GM12865 (cell line): ENCODE data around the gene RREB1.
"Not testable (repeated sequence)": the region's sequence is repeated elsewhere in the genome, so short reads cannot be mapped to it uniquely, and the experiment has no call there.

Experiments used
- DNase-seq: peaks from one replicate; pipeline ENCODE4 v3.0.0; 2010; ENCODE audit warnings: low read depth
- H3K4me3 ChIP-seq: 2 replicates; pipeline ENCODE4 v1.5.1; 2011; ENCODE audit warnings: mild to moderate bottlenecking, low read depth, low read length, control low read depth
- CTCF ChIP-seq: IDR thresholded peaks from 2 replicates; pipeline ENCODE4 v1.5.1; 2011; ENCODE audit warnings: low read length, control low read depth, low read depth, inconsistent platforms; ENCODE audit not compliant: insufficient read depth; ENCODE audit errors: missing control alignments

Gene RREB1

GRCh38 chr6:7273709-7274108 lies 165.9 kb downstream of the RREB1 start:
- DNase-seq = no peak
- no peak overlapping the region for H3K4me3 ChIP-seq
- TF ChIP-seq CTCF = no peak

GRCh38 chr6:7274525-7274924 lies 166.8 kb downstream of the RREB1 start:
- not testable (repeated sequence) for DNase-seq, H3K4me3 ChIP-seq

- TF ChIP-seq CTCF = no peak
- no peak overlapping the region for H3K4me3 ChIP-seq
- DNase-seq = no peak
Observed at GRCh38 chr6:7276199-7276524, 168.4 kb downstream of the RREB1 start.

GRCh38 chr6:7282097-7282906 lies 174.5 kb downstream of the RREB1 start:
- no peak for TF ChIP-seq CTCF
- no peak overlapping the region for H3K4me3 ChIP-seq
- DNase-seq = peak; percentile 49

GRCh38 chr6:7283676-7284075 lies 175.9 kb downstream of the RREB1 start:
- no peak for DNase-seq
- no peak for TF ChIP-seq CTCF
- H3K4me3 ChIP-seq = no peak overlapping the region

GRCh38 chr6:7285416-7285815 lies 177.7 kb downstream of the RREB1 start:
- no peak for TF ChIP-seq CTCF
- H3K4me3 ChIP-seq = no peak overlapping the region
- DNase-seq = no peak

- no peak overlapping the region for H3K4me3 ChIP-seq
- no peak for DNase-seq
- no peak for TF ChIP-seq CTCF
Observed at GRCh38 chr6:7290079-7290478, 182.3 kb downstream of the RREB1 start.
